Stimulated activated CD8-positive, alpha-beta memory T cell treated with anti-CD3 and anti-CD28 coated beads, Interleukin-7, amount 100 ng/mL, for 4 hours (primary cell): ENCODE measurements around the gene IMP4.

ENCODE experiments used
- DNase-seq, 2 donors: peaks; one replicate each; pipeline ENCODE4 v3.0.0-alpha.2; 2020; ENCODE audit warnings: low read depth in 2 of 2

IMP4 gene

GRCh38 chr2:130377491-130377890, 34.8 kb downstream of the IMP4 start:
- DNase-seq = no peak

GRCh38 chr2:130378206-130378897, 35.7 kb downstream of the IMP4 start:
- no peak for DNase-seq

GRCh38 chr2:130378898-130379214, 36.2 kb downstream of the IMP4 start:
- no peak for DNase-seq

- DNase-seq = no peak
Observed at GRCh38 chr2:130380096-130380934, 37.6 kb downstream of the IMP4 start.

GRCh38 chr2:130381145-130381544, 38.4 kb downstream of the IMP4 start:
- no peak for DNase-seq

- DNase-seq = no peak
Observed at GRCh38 chr2:130381619-130382018, 38.9 kb downstream of the IMP4 start.

- DNase-seq = no peak
Observed at GRCh38 chr2:130382313-130382917, 39.7 kb downstream of the IMP4 start.

- no peak for DNase-seq
Observed at GRCh38 chr2:130385709-130386108, 43.0 kb downstream of the IMP4 start.

- no peak for DNase-seq
Observed at GRCh38 chr2:130387071-130387400, 44.3 kb downstream of the IMP4 start.

- DNase-seq = no peak
Observed at GRCh38 chr2:130387804-130388203, 45.1 kb downstream of the IMP4 start.

GRCh38 chr2:130388221-130388907, 45.7 kb downstream of the IMP4 start:
- no peak for DNase-seq

GRCh38 chr2:130389358-130389757, 46.7 kb downstream of the IMP4 start:
- no peak for DNase-seq

- no peak for DNase-seq
Observed at GRCh38 chr2:130389783-130390182, 47.1 kb downstream of the IMP4 start.

GRCh38 chr2:130390460-130391057, 47.9 kb downstream of the IMP4 start:
- no peak for DNase-seq

GRCh38 chr2:130391058-130391871, 48.6 kb downstream of the IMP4 start:
- peak; percentile 41 to 55 for DNase-seq

- DNase-seq = no peak
Observed at GRCh38 chr2:130391872-130392670, 49.4 kb downstream of the IMP4 start.

- DNase-seq = no peak
Observed at GRCh38 chr2:130393318-130393910, 50.7 kb downstream of the IMP4 start.
